HG03064 (cell line): ENCODE measurements around the gene SDF2.
"Not testable (repeated sequence)": the region's sequence is repeated elsewhere in the genome, so short reads cannot be mapped to it uniquely, and the experiment has no call there.

Experiments used
- ATAC-seq: cut with Tn5 transposase; IDR thresholded peaks from one replicate; pipeline ENCODE4 v1.9.1; 2021; ENCODE audit warnings: low read depth; ENCODE audit not compliant: unreplicated experiment

The SDF2 gene

DNA sequence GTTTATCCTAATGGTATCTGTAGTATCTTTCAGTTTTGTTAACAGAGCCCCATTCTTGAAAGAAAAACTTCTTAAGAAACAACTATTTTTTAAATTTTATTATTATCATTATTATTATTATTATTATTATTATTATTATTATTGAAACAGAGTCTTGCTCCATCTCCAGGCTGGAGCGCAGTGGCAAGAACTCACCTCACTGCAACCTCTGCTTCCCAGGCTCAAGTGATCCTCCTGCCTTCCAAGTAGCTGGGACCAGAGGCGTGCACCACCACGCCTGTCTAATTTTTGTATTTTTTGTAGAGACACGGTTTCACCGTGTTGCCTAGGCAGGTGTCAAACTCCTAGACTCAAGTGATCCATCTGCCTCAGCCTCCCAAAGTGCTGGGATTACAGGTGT is 23.7 kb upstream of the SDF2 start:
- no peak for ATAC-seq

DNA sequence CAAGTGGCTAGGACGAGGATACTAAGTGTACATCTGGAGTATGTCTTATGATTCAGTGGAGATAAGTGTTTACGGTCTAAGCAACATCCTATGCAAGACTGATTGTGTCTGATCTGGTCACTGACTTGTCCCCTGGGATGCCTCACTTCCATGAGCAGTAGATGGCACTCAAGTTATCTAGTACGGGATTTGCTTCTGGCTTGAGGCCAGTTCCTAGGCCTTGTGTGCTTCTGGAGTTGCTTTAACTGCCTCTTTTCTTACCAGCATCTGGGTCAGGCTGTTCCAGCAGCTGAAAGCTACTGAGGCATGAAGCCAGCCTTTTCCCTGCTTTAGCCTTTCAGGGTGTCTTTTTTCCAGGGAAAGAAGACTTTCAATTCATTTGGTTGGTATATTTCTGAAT is 23.3 kb upstream of the SDF2 start:
- ATAC-seq = no peak

DNA sequence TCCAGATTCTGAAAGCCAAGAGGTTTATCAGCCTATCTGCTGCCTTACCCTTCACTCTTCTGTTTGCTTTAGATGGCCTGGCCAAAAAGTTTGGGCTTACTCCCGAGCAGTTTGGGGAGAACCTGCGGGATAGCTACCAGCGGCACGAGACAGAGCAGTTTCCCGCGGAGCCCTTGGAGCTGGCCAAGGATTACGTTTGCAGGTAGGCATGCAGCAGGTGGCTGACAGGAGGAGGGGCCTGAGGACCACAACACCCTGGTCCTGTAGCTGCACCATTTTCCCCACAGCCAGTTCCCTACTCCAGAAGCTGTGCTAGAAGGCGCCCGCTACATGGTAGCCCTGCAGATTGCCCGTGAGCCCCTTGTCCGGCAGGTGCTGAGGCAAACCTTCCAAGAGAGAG is 20.9 kb upstream of the SDF2 start:
- ATAC-seq = no peak

DNA sequence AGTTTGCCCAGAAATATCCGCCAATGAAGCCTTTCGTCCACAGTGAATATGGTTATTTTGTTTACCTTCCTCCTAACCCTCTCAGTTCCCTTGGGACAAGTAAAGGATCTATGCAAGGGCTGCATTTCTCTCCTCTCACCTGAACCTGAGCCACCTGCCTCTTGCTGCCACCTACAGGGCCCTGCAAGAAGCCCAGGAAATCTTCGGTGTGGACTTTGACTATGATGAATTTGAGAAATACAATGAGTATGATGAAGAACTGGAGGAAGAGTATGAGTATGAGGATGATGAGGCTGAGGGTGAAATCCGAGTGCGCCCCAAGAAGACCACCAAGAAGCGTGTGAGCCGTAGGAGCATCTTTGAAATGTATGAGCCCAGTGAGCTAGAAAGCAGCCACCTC is 14.3 kb upstream of the SDF2 start:
- ATAC-seq = no peak

DNA sequence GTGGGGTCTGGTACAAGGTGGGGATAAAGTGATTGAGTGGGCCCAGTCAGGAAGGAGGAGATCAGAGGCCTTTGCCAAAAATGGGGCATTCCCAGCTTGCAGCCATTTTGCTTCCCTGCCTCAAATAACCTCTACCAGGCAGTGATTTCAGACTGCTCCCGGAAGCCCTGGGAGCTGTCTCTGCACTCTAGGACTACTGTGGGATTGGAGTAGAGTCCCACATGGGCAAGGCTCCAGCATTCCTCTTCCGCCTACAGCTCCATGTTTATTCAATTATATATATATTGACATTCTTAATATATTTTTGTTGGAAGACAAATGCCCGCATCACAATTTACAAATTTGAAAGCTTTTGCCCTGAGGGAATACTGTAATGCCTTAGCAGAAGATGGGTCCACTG is 13.8 kb upstream of the SDF2 start:
- ATAC-seq = no peak

DNA sequence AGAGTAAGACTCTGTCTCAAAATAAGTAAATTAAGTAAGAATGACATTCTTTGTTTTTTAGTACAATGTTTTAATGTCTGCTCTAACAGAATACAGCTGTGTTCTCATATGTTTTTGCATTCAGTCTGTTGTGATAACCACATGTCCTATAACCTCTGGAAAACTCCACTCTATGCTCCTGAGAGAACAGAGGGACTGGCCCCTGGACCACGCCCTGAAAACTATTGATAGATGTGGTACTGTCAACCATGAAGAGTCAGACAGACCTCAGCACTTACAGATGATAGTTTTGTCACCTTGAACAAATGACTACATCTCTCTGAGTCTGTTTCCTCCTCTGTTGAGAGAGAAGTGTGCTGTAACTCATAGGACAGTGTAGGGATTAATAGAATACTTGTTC is 8.2 kb upstream of the SDF2 start:
- no peak for ATAC-seq

DNA sequence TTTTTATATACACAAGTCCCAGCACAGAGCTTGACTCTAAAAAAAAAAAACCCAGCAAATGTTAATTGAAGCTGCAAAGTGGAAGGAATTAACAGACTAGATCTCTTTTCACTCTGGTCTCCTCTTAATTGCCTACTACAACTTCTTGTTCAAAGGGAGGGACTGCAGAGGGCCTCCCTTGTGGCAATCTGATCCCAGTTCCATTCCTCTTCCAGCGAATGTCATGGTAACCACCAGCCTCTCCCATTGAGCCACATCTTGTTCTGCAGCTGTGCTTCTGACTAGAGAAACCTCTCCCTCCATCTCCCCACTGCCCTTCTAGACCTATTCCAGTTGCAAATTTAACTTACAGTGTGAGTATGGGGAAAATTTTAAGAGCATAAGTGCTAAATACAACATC is 6.2 kb upstream of the SDF2 start:
- ATAC-seq = no peak

DNA sequence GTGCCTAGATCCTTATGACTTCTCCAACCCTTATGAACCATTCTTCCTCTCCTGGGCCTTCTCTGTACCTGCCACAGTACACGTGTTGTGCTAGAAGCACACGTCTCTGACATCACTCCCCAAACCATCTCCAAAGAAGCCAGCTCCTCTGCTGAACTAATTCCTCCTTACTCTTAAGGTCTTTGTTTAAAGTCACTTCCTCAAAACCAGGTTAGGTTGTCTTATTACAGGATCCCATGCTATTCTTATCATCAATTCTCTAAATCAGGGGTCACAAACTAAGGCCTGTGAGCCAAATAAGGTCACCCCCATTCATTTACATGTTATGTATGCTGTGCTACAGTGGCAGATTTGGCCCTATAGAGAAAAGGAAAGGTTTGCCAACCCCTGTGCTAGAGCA is 4.3 kb upstream of the SDF2 start:
- ATAC-seq = no peak

DNA sequence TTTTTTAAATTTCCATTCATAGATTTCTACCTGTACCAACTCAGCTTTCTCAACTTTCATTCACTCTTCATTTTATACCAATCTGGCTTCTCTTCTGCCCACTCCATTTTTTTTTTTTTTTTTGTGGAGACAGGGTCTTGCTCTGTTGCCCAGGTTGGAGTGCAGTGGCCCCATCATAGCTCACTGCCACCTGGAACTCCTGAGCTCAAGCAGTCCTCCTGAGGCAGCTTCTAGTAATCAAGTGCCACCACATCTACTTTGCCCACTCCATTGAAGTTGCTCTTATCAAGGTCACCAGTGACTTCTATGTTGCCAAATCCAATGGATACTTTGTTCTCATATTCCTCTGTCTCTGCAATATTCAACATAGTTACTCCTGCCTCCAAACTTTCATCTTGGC is 2.0 kb upstream of the SDF2 start:
- ATAC-seq = no peak

DNA sequence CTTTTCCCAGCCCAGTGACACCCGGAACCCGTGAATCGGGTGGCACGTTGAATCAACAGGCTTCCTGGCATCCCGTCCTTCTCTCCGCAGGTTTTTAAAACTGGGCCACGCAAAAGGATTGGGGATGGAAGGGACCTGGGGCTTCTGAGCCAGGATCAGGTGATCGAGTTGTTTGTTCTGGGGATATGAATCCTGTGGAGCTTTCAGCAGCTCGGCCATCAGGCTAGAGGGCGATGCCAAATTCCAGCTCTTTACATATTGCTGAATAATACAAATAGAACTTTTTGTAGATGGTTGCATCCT is 772 bp upstream of the SDF2 start:
- no peak for ATAC-seq

DNA sequence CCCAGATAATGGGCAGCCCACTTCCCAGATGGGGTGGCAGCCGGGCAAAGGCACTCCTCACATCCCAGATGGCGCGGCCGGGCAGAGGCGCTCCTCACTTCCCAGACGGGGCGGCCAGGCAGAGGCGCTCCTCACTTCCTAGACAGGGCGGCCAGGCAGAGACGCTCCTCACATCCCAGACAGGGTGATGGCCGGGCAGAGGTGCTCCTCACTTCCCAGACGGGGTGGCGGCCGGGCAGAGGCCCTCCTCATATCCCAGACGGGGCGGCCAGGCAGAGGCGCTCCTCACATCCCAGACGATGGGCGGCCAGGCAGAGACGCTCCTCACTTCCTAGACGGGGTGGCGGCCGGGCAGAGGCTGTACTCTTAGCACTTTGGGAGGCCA is 2.2 kb downstream of the SDF2 start:
- ATAC-seq = not testable (repeated sequence)

DNA sequence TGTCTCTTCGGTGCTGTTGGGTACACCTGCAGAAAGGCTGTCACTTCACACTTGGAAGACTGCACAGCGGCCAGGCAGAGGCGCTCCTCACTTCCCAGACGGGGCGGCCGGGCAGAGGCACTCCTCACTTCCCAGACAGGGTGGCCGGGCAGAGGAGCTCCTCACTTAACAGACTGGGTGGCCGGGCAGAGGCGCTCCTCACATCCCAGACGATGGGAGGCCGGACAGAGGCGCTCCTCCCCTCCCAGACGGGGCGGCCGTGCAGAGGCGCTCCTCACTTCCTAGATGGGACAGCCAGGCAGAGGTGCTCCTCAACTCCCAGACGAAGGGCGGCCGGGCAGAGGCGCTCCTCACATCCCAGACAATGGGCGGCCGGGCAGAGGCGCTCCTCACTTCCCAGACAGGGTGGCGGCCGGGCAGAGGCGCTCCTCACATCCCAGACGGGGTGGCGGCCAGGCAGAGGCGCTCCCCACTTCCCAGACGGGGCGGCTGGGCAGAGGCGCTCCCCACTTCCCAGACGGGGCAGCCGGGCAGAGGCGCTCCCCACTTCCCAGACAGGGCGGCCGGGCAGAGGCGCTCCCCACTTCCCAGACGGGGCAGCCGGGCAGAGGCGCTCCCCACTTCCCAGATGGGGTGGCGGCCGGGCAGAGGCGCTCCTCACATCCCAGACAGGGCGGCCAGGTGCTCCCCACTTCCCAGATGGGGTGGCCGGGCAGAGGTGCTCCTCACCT is 2.8 kb downstream of the SDF2 start:
- ATAC-seq = not testable (repeated sequence)

DNA sequence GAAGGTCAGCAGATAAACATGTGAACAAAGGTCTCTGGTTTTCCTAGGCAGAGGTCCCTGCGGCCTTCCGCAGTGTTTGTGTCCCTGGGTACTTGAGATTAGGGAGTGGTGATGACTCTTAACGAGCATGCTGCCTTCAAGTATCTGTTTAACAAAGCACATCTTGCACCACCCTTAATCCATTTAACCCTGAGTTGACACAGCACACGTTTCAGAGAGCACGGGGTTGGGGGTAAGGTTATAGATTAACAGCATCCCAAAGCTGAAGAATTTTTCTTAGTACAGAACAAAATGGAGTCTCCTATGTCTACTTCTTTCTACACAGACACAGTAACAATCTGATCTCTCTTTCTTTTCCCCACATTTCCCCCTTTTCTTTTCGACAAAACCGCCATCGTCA is 3.4 kb downstream of the SDF2 start:
- not testable (repeated sequence) for ATAC-seq

DNA sequence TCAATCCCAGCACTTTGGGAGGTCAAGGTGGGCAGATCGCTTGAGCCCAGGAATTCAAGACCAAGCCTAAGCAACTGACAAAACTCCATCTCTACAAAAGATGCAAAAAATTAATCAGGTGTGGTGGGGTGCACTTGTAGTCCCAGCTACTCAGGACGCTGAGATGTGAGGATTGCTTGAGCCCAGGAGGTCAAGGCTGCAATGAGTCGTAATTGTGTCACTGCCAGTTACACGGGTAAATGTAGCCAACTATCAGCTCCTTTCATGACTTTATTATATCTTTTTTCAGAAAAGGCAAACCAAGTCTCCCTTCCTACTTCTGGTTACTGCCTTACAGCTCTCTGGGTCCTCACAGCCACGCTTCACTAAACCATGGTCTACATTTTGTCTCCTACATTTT is 4.0 kb downstream of the SDF2 start:
- no peak for ATAC-seq

DNA sequence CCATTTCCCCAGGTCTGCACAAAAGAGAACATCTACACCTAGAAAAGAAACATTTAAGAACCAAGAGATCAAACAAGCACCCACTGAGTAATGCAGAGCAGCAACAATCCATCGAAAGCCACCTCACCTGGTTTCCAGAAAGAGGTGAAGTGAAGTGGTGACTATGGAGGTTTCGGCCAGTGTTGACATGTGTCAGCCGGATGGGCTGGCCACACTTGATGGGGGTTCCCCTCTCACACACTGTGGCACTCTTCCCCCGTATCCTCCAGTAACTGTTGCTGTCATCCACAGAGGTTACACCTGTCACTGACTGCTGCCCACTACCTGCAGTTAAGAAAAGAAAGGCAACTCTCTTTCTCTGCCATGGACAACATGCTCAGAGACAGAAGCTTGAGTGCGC is 6.5 kb downstream of the SDF2 start:
- no peak for ATAC-seq

DNA sequence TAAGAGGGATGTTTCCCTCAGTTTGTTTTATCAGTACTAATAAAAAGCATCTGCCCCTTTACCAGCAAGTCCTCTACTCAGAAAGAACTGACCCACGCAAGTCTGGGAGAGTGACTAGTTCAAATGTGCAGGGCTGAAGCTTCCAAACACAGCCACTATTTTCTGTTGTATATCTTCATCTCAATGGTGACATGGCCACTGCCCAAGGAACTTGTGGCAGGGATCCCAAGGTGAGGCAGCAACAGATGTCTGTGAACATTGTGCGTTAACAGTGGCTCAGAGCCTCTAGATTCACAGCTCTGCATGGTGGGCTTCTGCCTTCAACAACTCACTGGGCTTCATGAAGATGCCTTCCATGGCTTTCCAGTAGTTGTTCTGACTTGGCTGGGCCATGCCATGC is 13.0 kb downstream of the SDF2 start:
- ATAC-seq = no peak

DNA sequence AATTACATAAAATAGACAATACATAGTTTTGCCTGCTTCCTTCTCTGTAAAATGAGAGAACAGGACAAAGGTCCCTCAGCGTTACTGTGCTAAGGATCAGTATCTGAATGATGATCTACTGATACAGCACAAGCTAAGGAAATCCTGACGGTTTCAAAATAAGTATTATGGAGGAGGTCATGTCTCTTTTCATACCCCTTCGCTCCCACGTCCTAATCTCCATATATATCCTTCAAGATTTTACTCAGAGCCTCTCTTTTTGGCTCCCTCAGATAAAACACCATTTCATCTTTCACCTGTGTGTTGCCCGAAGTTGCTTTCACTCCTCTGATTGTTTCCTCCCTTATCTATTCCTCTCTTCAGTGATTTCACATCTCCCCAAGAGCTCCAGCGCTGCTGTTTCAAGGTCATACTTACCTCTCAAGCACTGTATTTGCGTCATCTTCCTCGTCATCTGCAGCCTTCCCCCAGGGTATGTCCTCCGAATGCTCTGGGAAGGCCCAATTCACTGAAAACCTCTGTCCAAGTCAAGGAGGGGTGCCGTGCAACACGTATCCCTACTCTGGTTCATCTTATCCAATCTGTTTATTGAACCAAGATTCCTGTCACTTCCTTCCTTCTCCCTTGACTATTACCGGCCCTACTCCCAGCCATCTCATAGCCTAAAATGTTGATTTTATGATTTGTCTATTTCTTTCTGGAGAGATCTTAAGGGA is 15.5 kb downstream of the SDF2 start:
- ATAC-seq = no peak

DNA sequence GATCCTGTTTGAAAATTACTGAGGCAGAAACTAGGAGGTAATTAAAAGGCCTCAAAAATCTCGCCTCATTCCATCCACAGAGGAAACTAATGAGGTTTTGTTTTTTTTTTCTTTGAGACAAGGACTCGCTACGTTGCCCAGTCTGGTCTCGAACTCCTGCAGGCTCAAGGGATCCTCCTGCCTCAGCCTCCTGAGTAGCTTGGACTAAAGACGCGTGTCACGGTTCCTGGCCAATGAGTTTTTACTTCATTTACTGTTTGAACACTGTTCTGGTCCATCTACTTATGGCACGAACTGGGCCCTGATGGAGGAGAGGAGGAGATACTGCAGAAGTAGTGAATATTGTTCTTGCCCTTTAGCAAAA is 16.1 kb downstream of the SDF2 start:
- ATAC-seq = no peak

DNA sequence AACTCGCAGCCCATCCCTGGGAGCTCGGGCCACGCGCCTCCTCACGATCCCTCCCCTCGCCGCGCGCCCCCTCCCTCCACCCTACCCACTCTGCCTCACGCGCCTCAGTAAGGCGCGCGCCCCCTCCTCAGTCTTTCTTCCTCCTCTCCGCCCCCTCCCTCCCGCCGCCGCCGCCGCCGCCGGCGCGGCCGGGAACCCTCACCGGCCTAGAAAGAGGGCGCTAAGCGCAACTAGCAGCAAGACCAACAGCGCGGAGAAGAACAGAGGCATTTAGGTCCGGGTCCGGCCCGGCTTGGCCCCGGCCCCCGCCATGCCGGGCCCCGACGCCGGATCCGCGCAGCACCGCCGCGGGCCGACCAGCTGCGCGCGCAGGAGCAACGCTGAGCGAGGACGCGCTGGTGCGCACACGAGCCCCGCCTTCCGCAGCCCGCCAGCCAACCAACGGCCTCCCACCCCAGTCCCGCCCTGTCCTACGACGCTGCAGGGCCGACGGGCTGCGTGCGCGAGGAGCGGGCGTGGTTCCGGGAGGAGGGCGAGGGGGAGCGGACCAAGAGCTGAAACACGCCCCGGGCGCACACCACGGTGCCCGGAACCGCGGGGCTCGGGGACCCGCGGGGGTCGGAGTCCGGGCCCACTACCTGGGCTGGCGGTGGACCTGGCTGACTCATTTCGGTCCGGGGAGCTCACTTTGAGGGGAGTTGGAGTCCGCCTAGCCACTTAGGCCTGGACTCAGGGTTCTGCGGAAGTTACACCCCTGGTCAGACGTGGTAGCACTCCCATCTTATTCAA is 16.7 kb downstream of the SDF2 start, which contains the start of gene BLTP2:
Gene BLTP2, minus strand, starts transcription at position 372 of the 789 bp plus-strand sequence. Its CDS starts 102 bp downstream, at position 270.
- ATAC-seq = peak; percentile 82

DNA sequence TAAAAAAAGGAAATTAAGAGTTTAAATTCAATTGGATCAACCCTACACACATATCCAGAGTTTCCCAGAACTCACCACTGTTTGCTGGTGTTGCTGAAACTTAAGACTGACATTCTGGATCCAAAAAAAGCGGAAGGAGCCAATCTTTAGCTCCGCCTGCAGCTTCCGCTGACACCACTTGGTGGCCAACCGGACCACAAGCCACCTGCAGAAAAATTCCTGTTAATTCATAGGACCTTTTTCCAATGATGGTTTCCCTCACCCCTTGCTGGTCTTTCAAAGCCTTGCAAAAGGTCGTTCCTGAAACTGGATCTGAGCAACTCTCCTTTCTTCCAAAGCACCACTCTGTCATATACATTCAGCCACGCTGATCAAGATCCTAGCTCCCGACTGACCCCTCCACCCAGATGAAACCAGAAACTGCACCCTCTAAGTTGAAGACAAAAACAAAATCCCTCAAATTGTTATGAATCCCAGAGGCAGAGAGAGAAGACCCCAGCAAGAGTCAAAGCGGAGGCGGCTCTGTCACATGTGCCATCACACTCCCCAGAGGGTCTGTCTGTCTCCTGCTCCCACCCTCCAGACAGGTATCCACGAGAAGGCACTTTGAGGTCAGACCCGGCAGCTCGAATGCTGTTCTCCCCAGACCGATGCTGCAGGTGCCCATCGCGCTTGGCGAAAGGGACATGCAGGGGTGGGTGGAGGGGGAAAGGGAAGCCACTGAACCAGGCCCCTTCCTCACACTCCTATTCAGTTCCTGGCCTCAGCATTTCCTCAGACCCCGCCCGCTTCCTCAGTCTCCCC is 17.5 kb downstream of the SDF2 start:
- ATAC-seq = no peak

DNA sequence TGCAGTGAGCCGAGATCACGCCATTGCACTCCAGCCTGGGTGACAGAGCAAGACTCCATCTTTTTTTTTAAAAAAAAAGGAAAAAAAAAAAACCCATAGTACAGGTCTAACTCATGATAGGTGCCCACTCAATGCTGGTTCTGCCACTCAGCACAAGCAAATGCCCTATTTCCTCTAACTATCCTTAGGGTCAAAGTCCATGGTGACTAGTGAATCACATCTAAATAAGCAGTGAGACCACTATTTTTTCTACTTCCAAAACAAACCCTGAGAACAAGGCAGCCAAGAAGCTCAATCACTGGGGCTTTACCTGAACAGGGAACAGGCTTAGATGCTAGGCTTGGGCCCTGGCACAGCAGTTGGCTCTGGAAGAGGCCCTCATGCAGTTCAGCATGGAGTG is 20.1 kb downstream of the SDF2 start:
- no peak for ATAC-seq
